ENCODE data around the gene LRRC4C. TPM values are rescaled to one million over a fixed set of nuclear protein-coding genes. Genes with fewer than 3 reads are reported as not detected.

Gene LRRC4C
- total RNA-seq, 1 donor from 2014 or later: 2.7 TPM

DNA sequence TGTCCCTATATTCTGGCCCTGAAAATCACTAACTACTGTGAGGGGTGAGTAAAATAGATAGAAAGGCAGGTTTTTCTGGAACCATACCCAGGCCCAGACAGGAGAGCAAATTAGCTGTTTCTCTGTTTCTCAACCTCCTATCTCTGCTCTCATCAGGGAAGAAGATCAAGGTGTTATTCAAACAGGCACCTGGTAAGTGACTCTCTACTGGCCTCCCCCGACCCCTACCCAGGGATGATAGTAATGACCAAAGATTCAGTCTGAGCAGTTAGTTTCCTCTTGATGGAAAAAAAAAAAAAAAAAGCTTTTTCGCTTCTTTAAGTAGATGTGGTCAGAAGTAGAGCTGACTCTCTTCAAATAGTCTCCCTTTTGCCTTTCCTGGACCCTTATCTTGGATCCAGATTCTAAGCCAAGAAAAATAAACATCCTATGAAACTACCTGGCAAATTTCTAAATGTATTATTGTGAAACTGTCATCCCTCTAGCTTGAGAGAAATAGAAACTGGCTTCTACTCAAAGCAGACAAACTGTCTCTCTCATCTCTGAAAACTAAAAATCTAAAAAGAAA is 9.9 kb downstream of the LRRC4C start:
- no peaks in the 10 kb centered on the region for H3K9me3 ChIP-seq (ENCODE audit: low read depth)
- no peaks in the 10 kb centered on the region for H3F3A ChIP-seq (ENCODE audit: low read depth)
- H3K9ac ChIP-seq: no peak overlapping the region
- no peaks in the 10 kb centered on the region for H3K79me2 ChIP-seq (ENCODE audit: low read depth)
- H3K27me3 ChIP-seq: no peaks in the 10 kb centered on the region
- H3K4me2 ChIP-seq: no peak overlapping the region
- Mint-ChIP-seq H3K4me3 (no peak overlapping the region), H3K9me3 (no peaks in the 10 kb centered on the region), H3K36me3 (no peaks in the 10 kb centered on the region), H3K27me3 (ENCODE audit: insufficient read depth, low read depth) (peaks cover 2% of the 10 kb centered on the region), H3K27ac (no peak overlapping the region), H3K4me1 (no peaks in the 10 kb centered on the region)
- H3K4me1 ChIP-seq: no peaks in the 10 kb centered on the region
- H3K27ac ChIP-seq: no peak overlapping the region
- H4K20me1 ChIP-seq (ENCODE audit: low read depth): no peaks in the 10 kb centered on the region
- DNase-seq (ENCODE audit: low spot score): no peak
- no peaks in the 10 kb centered on the region for H3K36me3 ChIP-seq
- H3K4me3 ChIP-seq: no peak overlapping the region
- TF ChIP-seq EZH2 (IDR thresholded peaks at IDR 0.05): no peak
- TF ChIP-seq, protein P1, sequence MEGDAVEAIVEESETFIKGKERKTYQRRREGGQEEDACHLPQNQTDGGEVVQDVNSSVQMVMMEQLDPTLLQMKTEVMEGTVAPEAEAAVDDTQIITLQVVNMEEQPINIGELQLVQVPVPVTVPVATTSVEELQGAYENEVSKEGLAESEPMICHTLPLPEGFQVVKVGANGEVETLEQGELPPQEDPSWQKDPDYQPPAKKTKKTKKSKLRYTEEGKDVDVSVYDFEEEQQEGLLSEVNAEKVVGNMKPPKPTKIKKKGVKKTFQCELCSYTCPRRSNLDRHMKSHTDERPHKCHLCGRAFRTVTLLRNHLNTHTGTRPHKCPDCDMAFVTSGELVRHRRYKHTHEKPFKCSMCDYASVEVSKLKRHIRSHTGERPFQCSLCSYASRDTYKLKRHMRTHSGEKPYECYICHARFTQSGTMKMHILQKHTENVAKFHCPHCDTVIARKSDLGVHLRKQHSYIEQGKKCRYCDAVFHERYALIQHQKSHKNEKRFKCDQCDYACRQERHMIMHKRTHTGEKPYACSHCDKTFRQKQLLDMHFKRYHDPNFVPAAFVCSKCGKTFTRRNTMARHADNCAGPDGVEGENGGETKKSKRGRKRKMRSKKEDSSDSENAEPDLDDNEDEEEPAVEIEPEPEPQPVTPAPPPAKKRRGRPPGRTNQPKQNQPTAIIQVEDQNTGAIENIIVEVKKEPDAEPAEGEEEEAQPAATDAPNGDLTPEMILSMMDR (IDR thresholded peaks at IDR 0.05): no peak
- no peak for TF ChIP-seq EZH2phosphoT487 (IDR thresholded peaks at IDR 0.05)
- no peak overlapping the region for H2AFZ ChIP-seq (replicated peaks)

DNA sequence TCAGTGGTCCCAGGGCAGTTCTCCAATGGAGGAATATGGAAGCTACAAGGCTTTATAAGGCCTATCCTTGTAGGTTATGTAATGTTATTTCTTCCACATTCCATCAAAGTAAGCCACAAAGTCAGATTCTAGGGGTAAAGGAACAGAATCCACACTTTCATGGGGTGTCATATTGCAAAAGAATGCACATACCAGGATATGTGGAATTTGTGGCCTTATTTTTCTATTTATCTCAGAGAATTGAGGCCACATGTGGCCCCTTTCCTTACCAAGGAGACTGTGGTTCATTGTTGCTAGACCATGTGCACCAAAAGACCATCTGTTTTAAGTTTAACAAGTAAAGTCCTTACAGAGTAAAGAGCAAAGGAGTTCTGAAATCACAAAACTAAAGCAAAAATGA is 12.9 kb downstream of the LRRC4C start:
- no peaks in the 10 kb centered on the region for H3K36me3 Mint-ChIP-seq
- no peak for TF ChIP-seq EZH2phosphoT487 (IDR thresholded peaks at IDR 0.05)
- TF ChIP-seq EZH2 (IDR thresholded peaks at IDR 0.05): no peak
- TF ChIP-seq, protein P1 (IDR thresholded peaks at IDR 0.05): no peak

DNA sequence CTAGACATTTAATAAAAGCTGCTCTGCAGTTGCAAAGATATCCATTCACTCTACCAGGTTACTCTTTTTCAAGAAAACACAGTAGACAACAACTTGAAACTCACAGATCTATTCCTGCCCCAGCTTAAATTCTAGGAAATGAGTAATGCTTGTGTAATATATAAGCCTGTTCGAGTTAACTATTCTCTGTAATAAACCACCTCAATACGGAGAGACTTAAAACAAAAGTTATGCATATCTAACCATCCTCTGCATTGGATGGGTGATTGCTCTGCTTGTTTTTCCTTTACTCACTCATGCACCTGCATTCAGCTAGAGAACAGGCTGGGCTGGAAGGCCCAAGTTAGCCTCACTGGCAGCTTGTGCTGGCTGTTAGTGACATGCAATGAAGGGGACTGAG is 13.3 kb downstream of the LRRC4C start:
- Histone ChIP-seq H3K27me3 (no peaks in the 10 kb centered on the region), H3K9me3 (ENCODE audit: low read depth) (no peaks in the 10 kb centered on the region), H3K27ac (no peak overlapping the region), H4K20me1 (ENCODE audit: low read depth) (no peaks in the 10 kb centered on the region), H2AFZ (replicated peaks) (no peak overlapping the region), H3K4me1 (no peaks in the 10 kb centered on the region), H3F3A (ENCODE audit: low read depth) (no peaks in the 10 kb centered on the region), H3K36me3 (no peaks in the 10 kb centered on the region), H3K9ac (no peak overlapping the region), H3K4me3 (no peak overlapping the region), H3K4me2 (no peak overlapping the region), H3K79me2 (ENCODE audit: low read depth) (no peaks in the 10 kb centered on the region)
- Mint-ChIP-seq H3K4me1 (no peaks in the 10 kb centered on the region), H3K4me3 (no peak overlapping the region), H3K27me3 (ENCODE audit: insufficient read depth, low read depth) (peaks cover 2% of the 10 kb centered on the region), H3K27ac (no peak overlapping the region), H3K36me3 (no peaks in the 10 kb centered on the region), H3K9me3 (no peaks in the 10 kb centered on the region)
- no peak for TF ChIP-seq EZH2phosphoT487 (IDR thresholded peaks at IDR 0.05)
- no peak for TF ChIP-seq EZH2 (IDR thresholded peaks at IDR 0.05)
- TF ChIP-seq, protein P1 (IDR thresholded peaks at IDR 0.05): no peak
- DNase-seq (ENCODE audit: low spot score): no peak

More for the DNA sequence above, 12.9 kb downstream of the LRRC4C start:
- DNase-seq (ENCODE audit: low spot score): no peak
- H3K4me3 ChIP-seq: no peak overlapping the region
- Mint-ChIP-seq H3K9me3 (no peaks in the 10 kb centered on the region), H3K27me3 (ENCODE audit: insufficient read depth, low read depth) (peaks cover 2% of the 10 kb centered on the region), H3K4me1 (no peaks in the 10 kb centered on the region), H3K27ac (no peak overlapping the region), H3K4me3 (no peak overlapping the region)
- H3K27ac ChIP-seq: no peak overlapping the region
- no peak overlapping the region for H3K9ac ChIP-seq
- no peaks in the 10 kb centered on the region for H4K20me1 ChIP-seq (ENCODE audit: low read depth)
- H3K9me3 ChIP-seq (ENCODE audit: low read depth): no peaks in the 10 kb centered on the region
- H3K36me3 ChIP-seq: no peaks in the 10 kb centered on the region
- no peaks in the 10 kb centered on the region for H3K79me2 ChIP-seq (ENCODE audit: low read depth)
- H3F3A ChIP-seq (ENCODE audit: low read depth): no peaks in the 10 kb centered on the region
- no peak overlapping the region for H2AFZ ChIP-seq (replicated peaks)
- no peaks in the 10 kb centered on the region for H3K27me3 ChIP-seq
- H3K4me1 ChIP-seq: no peaks in the 10 kb centered on the region
- no peak overlapping the region for H3K4me2 ChIP-seq
